HG02588 (cell line): Measurements from ENCODE around the gene SERGEF.

Experiments
- ATAC-seq: cut with Tn5 transposase; IDR thresholded peaks from one replicate; pipeline ENCODE4 v1.9.1; 2021; ENCODE audit warnings: mild to moderate bottlenecking, moderate library complexity; ENCODE audit not compliant: unreplicated experiment

Gene SERGEF

GRCh38 chr11:18012906-18013781 lies at the start of gene SERGEF:
Gene SERGEF (minus strand): TSS chr11:18013047. CDS start chr11:18013010, 37 bp downstream.
- peak; percentile 94 for ATAC-seq

GRCh38 chr11:18061351-18061750 lies 48.5 kb upstream of the SERGEF start:
- no peak for ATAC-seq

DNA sequence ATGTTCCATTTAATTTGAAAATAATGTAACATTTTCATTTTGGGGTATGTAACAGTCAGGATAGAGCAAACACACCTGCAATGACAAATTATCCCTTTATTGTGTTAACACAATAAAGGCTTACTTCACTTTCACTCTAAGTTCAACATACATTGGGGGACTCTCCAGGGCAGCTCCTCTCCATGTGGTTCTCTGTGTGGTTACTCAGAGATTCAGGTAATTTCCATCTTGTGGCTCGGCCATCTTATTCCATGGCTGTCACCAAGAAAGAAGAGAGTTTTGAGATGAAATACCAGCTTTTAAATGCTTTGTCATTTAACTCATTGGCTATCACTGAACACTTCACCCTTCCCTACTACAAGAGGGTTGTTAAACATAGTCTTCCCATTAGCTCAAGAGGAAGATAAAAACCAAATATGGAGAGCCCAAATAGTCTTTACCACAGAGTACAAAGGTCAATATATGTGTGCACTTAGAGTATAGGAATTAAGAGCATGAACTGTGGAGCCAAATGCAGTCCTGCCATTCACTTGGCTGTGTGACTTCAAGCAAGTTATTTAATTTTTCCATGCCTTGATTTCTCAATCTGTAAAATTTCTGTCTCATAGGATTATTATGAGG lies 43.8 kb upstream of the SERGEF start:
- ATAC-seq = no peak

GRCh38 chr11:18054511-18055103 lies 41.8 kb upstream of the SERGEF start:
- no peak for ATAC-seq

DNA sequence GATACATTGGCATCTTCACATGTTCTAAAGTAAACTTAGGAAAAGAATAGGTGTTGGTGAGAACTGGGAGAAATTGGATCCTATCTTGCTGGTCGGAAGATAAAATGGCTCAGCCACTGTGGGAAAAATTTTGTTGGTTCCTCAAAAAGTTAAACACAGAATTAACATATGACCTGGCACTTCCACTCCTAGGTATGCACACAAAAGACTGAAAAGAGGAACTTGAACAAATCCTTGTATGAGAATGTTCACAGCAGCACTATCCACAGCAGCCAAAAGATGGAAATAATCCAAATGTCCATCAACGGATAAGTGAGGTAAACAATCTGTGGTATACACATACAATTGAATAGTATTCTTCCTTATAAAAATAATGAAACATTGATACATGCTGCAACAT lies 38.0 kb upstream of the SERGEF start:
- no peak for ATAC-seq

DNA sequence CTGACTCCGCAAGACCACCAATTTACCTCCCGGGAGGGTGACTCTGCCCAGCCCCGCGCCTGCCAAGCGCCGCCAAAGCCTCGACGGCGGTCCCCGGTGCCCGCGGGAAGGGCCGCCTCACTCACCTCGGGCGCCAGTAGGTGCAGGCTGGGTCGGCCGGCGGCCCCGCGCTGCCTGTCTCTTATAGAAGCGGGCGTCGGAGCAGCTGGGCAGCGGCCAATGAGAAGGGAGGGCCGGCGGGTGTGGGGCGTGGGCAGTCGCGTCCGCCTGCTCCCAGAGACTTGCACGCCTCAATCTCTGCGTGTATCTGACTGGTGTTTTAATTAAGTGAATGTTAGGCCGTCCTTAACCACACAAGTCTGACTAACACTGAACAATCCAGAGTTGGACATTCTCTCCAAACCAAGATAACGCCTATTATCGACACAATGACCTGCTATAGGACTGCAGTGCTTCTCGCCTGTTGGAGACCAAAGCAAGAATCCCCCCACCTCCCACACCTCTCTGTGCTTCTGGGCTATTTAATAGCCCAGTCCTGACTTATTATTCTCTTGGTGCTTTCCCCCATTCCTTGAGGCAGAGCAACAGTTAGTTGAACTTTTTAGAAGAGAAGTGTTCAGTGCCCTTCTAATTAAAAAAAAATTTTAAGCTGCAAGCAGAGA lies 33.4 kb upstream of the SERGEF start, which contains the start of gene TPH1:
TSS of gene TPH1 (minus strand) at position 154 of the 662 bp plus-strand sequence. CDS start 5,507 bp downstream, outside the sequence.
- no peak for ATAC-seq

DNA sequence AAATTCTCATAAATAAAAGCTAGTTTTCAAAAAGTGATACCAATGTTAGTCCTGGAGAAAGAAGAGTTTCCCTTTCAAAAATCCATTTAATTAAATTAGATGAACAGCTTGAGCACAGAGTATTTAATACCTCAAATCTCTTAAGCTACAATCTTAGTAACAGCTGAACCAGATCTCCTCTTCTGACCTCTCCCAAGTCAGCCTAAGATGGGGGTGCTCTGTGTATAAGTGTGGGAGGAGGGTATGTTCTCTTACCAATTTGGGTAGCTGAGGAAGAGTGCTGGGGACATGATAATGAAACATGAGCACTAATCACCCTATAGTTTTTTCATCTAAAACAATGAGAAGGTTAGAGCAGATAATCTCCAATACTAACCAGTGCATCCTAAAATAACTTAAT lies 23.6 kb upstream of the SERGEF start:
- ATAC-seq = no peak

DNA sequence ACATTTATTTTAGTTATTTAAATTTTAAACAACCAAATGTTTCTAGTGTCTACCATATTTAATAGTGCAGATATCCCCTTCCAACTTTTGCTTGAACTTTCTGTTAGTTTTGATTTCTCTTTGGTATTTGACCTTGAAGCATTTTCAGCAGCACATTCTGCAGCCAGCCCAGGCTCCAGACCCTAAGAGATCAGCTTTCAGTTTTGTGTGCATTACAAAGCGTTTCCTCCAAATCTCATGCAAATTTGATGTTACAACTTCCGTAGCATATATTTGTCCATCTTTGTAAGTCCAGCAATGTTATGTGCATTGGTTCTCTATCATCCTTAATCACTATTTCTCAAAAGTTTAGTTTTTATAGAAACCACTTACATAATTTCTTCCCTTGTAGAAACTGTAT lies 14.6 kb upstream of the SERGEF start:
- no peak for ATAC-seq

- no peak for ATAC-seq
Measured at GRCh38 chr11:18022419-18022818, 9.6 kb upstream of the SERGEF start.

- ATAC-seq = no peak
Measured at GRCh38 chr11:18019650-18020049, 6.8 kb upstream of the SERGEF start.

DNA sequence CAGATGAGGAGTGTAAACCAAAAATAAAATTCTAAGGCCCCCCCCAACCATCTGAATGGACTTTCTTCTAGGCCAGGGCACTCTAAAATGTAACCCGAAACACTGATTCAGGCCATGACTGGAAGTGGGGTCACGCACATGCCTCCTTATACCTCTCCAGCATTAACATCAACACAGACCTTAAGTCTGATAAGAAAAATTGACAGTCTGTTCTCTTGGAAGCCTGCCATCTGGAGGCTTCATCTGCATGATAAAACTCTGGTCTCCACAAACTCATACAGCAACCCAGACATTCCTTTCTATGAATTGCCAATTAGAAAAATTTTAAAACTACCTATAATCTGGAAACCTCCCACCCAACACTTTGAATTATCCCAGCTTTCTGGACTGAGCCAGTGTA lies 3.9 kb upstream of the SERGEF start:
- ATAC-seq = no peak

GRCh38 chr11:18014876-18015275 lies 2.0 kb upstream of the SERGEF start:
- no peak for ATAC-seq

DNA sequence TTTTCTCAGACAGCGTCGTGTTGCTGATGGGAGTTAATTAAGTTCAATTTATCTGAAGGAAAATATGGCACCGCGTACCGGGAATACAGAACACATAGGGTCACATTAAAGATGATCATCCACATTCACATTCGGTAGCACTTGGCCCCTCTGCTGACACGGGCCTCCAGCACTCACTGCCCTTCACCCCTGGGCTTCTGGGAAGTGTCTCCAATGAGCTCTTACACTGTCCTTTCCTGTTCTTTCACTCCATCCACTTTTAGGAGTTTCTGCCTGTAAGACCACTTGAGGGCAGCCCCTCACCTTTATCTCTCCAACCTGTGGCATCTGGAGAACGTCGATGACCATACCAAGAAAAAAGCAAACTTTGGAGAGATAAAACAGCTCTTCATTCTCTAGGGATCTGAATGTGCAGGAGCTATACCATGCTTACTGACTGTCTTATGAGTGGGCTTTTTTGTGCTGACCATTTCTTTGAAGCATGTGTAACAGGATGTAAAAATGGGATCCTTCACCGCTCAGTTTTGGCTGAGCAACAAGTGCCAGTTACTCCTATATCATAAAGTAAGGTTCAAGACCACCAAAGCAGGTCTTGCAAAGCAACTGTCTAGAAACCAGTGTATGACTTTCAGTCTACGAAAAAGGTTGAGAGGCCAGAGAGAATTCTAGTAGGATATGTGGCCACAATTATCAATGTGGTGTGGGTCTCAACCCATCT lies 1.1 kb upstream of the SERGEF start:
- ATAC-seq = no peak

DNA sequence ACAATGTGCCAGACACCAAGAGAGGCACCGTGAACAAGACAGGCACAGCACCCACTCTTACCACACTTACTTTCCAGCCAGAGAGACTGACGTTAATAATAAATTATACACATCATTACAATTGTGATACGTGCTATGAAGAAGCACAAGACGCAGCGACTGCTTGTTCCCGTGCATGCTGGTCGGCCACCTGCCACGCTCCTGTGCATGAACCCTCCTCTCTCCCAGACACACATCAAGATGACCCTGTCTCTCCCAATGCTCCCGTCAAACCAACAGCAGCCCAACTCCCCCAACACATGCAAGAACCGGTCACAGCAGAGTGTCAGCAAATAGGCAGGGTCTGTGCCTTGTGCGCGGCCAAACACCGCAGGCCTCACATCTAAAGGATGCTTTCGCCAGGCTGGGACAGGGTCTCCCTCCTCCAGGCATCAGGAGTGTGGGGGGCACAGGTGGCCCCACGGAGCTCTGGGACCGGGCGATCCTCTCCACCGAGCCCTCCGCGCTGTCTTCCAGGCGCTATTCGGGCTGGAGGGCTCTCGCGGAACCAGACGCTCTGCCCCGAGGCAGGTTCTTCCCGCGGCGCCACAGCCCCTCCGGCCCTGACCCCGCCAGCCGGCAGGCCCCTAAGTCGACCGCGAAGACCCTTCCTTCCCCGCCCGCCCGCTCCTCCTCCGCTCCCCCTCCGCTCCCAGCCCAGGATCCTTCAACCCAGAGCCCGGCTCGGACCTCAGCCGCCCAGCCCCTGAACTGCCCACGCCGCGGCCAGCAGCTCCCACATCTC lies 533 bp downstream of the SERGEF start:
- no peak for ATAC-seq

DNA sequence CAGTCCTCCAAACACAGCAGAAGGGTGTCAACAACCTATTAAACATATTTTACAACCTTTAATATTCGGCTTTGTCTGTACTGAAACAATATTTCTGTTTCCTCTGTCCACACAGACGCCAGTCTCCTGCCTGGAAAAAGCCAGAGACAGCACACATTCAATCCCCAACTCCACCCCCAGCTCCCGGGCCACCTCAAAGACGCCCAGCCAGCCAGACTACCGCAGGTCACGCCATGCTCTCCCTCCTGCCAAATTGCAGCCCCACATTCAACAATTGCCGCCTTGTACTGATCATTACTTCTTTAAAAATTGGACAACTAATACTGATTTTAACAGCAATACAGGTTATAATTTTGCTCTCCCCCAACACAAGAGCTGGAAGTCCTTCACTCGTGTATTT lies 1.2 kb downstream of the SERGEF start:
- no peak for ATAC-seq

DNA sequence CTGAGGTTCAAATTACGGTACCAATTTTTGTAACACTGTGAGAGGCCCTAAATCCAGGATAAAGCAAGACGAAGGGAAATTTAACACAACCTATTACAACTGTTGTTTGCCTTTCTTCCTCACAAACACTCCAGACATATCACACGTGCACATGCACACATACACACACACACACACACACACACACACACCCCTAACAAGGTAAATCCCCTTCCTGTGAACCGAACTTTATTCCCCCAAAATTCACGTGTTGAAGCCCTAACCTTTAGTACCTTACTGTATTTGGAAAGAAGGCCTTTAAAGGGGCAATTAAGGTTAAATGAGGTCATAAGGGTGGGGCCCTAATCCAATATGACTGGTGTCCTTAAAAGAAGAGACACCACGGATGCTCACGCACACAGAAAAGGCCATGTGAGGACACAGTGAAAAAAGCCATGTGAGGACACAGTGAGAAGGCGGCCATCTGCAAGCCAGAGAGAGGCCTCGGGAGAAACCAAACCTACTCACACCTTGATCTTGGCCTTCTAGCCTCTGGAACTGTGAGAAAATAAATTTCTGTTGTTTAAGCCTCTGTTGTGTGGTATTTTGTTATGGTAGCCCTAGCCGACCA lies 1.8 kb downstream of the SERGEF start:
- no peak for ATAC-seq

DNA sequence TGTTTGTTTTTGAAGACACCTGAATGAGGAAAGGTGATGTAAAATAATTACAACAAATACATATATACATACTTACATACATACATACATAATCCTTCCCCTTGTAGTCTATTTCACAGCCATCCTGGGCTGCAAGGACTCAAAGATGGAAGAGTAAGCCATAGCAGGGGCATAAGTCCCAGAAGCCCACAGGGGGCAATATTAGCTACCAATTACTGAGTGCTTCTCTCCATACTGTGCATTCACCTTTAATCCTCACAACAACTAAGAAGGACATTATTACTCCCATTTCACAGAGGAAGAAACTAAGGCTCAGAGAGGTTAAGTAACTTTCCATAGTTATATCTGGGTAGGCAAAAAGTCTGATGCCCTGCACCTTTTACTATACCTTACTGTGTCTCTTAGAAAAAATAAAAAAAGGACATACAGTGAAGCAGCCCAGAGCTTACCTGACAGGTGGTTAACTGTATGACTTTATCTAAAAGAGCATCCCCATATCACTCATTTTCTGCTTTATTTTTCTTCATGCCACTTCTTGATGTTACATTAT lies 2.7 kb downstream of the SERGEF start:
- ATAC-seq = no peak

- ATAC-seq = no peak
Measured at GRCh38 chr11:18005376-18006129, 7.3 kb downstream of the SERGEF start.
